Measurements from ENCODE around the gene RGS2. TPM values are rescaled to one million over a fixed set of nuclear protein-coding genes. Genes with fewer than 3 reads are reported as not detected.

Gene RGS2
- total RNA-seq, 1 donor, result 5.8 TPM

DNA sequence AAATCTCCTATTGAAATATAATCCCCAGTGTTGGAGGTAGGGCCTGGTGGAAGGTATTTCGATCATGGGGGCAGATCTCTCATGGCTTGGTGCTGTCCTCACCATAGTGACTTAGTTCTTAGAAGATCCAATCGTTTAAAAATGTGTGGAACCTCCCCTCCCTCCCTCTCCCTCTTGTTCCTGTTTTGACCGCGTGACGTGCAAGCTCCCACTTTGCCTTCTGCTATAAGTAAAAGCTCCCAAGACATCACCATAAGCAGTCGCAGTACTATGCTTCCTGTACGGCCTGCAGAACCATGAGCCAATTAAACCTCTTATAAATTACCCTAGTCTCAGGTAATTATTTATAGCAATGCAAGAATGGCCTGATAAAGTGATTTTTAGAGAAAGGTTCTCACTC is 10.9 kb upstream of the RGS2 start:
- Histone ChIP-seq H3K79me2 (ENCODE audit: insufficient read depth, low read length) (no peaks in the 10 kb centered on the region), H3K4me2 (ENCODE audit: insufficient read depth, low read length) (no peak overlapping the region), H3K27me3 (ENCODE audit: insufficient read depth, low read length) (no peaks in the 10 kb centered on the region), H3K27ac (ENCODE audit: low read depth, low read length) (no peak overlapping the region), H2AFZ (ENCODE audit: low read length) (no peak overlapping the region), H3K4me1 (ENCODE audit: insufficient read depth, low read length) (peaks cover 4% of the 10 kb centered on the region), H3K4me3 (ENCODE audit: insufficient read depth, low read length) (no peak overlapping the region), H4K20me1 (ENCODE audit: insufficient read depth, low read length) (no peaks in the 10 kb centered on the region), H3K36me3 (ENCODE audit: insufficient read depth, low read length) (no peaks in the 10 kb centered on the region), H3K9me3 (ENCODE audit: low read depth, low read length) (no peaks in the 10 kb centered on the region)
- TF ChIP-seq, protein P1, sequence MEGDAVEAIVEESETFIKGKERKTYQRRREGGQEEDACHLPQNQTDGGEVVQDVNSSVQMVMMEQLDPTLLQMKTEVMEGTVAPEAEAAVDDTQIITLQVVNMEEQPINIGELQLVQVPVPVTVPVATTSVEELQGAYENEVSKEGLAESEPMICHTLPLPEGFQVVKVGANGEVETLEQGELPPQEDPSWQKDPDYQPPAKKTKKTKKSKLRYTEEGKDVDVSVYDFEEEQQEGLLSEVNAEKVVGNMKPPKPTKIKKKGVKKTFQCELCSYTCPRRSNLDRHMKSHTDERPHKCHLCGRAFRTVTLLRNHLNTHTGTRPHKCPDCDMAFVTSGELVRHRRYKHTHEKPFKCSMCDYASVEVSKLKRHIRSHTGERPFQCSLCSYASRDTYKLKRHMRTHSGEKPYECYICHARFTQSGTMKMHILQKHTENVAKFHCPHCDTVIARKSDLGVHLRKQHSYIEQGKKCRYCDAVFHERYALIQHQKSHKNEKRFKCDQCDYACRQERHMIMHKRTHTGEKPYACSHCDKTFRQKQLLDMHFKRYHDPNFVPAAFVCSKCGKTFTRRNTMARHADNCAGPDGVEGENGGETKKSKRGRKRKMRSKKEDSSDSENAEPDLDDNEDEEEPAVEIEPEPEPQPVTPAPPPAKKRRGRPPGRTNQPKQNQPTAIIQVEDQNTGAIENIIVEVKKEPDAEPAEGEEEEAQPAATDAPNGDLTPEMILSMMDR (IDR thresholded peaks at IDR 0.05; ENCODE audit: extremely low read depth, low read depth, low read length), result no peak
- no peak for DNase-seq (ENCODE audit: insufficient read length, low spot score, missing footprints)

DNA sequence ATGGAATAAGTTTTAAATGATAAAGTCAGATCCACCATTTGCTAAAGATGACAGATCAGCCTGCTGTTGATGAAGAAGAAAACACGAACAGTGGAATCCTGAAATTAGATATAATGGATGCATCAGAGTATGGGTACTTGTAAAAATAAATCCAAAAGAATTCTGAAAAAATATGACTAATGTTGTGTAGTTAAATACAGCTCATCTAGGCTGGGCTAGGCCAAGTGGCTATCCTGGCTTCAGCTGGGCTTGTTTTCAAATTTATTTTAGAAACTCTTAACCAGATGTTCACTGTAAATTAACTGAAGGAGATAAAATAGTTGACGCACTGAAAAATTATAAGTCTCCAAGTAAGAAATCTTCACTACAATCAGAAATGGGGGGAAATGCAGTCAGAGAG is 7.4 kb upstream of the RGS2 start:
- Histone ChIP-seq H3K4me1 (ENCODE audit: insufficient read depth, low read length) (peaks cover 7% of the 10 kb centered on the region), H3K4me2 (ENCODE audit: insufficient read depth, low read length) (no peak overlapping the region), H2AFZ (ENCODE audit: low read length) (peak overlapping the region; percentile 28), H3K27ac (ENCODE audit: low read depth, low read length) (no peak overlapping the region), H3K9me3 (ENCODE audit: low read depth, low read length) (no peaks in the 10 kb centered on the region), H4K20me1 (ENCODE audit: insufficient read depth, low read length) (no peaks in the 10 kb centered on the region), H3K36me3 (ENCODE audit: insufficient read depth, low read length) (no peaks in the 10 kb centered on the region), H3K27me3 (ENCODE audit: insufficient read depth, low read length) (no peaks in the 10 kb centered on the region), H3K79me2 (ENCODE audit: insufficient read depth, low read length) (no peaks in the 10 kb centered on the region), H3K4me3 (ENCODE audit: insufficient read depth, low read length) (no peak overlapping the region)
- TF ChIP-seq, protein P1 (IDR thresholded peaks at IDR 0.05; ENCODE audit: extremely low read depth, low read depth, low read length), result no peak
- DNase-seq (ENCODE audit: insufficient read length, low spot score, missing footprints), result no peak

DNA sequence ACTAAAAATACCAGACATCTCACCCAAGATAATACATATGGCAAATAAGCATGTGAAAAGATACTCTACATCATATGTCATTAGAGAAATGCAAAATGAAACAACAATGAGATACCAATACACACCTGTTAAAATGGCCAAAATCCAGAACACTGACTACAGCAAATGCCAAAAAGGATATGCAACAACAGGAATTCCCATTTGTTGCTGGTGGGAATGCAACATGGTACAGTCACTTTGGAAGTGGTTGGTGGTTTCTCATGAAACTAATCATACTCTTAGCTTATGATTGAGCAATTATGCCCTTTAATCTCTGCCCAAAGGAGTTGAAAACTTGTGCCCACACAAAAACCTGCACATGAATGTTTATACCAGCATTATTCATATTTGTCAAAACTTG is 6.4 kb upstream of the RGS2 start:
- H3K4me2 ChIP-seq (ENCODE audit: insufficient read depth, low read length), result no peak overlapping the region
- H2AFZ ChIP-seq (ENCODE audit: low read length), result no peak overlapping the region
- peaks cover 12% of the 10 kb centered on the region for H3K4me1 ChIP-seq (ENCODE audit: insufficient read depth, low read length)
- H3K36me3 ChIP-seq (ENCODE audit: insufficient read depth, low read length), result no peaks in the 10 kb centered on the region
- no peak for DNase-seq (ENCODE audit: insufficient read length, low spot score, missing footprints)
- TF ChIP-seq, protein P1 (IDR thresholded peaks at IDR 0.05; ENCODE audit: extremely low read depth, low read depth, low read length), result no peak
- no peak overlapping the region for H3K4me3 ChIP-seq (ENCODE audit: insufficient read depth, low read length)
- H3K79me2 ChIP-seq (ENCODE audit: insufficient read depth, low read length), result no peaks in the 10 kb centered on the region
- no peaks in the 10 kb centered on the region for H3K27me3 ChIP-seq (ENCODE audit: insufficient read depth, low read length)
- no peaks in the 10 kb centered on the region for H3K9me3 ChIP-seq (ENCODE audit: low read depth, low read length)
- no peak overlapping the region for H3K27ac ChIP-seq (ENCODE audit: low read depth, low read length)
- no peaks in the 10 kb centered on the region for H4K20me1 ChIP-seq (ENCODE audit: insufficient read depth, low read length)

DNA sequence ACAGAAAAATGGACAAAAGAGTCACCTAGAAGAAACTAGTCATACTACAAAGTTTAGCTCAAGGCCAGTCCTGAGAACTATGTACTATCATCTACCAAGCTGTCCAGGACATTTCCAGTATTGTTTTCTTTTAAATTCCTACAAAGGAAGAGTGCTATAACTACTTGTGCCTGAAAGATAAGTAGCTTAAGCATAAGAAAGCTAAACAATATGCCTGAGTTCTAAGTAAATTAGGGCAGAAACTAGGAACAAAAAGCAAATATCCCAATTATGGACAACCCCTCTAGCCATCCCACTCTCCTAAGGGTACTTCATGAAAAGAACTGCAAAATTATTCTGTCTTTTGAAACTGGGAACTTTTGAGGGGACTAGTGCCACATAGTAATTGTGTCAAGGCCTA is 5.3 kb upstream of the RGS2 start:
- Histone ChIP-seq H3K79me2 (ENCODE audit: insufficient read depth, low read length) (no peaks in the 10 kb centered on the region), H3K4me3 (ENCODE audit: insufficient read depth, low read length) (no peak overlapping the region), H3K27ac (ENCODE audit: low read depth, low read length) (no peak overlapping the region), H3K27me3 (ENCODE audit: insufficient read depth, low read length) (no peaks in the 10 kb centered on the region), H3K4me1 (ENCODE audit: insufficient read depth, low read length) (peaks cover 23% of the 10 kb centered on the region), H2AFZ (ENCODE audit: low read length) (peak overlapping the region; percentile 42), H3K4me2 (ENCODE audit: insufficient read depth, low read length) (no peak overlapping the region), H4K20me1 (ENCODE audit: insufficient read depth, low read length) (no peaks in the 10 kb centered on the region), H3K36me3 (ENCODE audit: insufficient read depth, low read length) (no peaks in the 10 kb centered on the region), H3K9me3 (ENCODE audit: low read depth, low read length) (no peaks in the 10 kb centered on the region)
- TF ChIP-seq, protein P1 (IDR thresholded peaks at IDR 0.05; ENCODE audit: extremely low read depth, low read depth, low read length), result no peak
- no peak for DNase-seq (ENCODE audit: insufficient read length, low spot score, missing footprints)

All from osteoblast (primary cell).